NK-92 treated with Interleukin-12 subunit alpha and Interleukin-12 subunit beta, amount 100 ng/mL, for 24 hours (cell line): Measurements from ENCODE around the gene UBE2K.
"Not testable (repeated sequence)": the region's sequence is repeated elsewhere in the genome, so short reads cannot be mapped to it uniquely, and the experiment has no call there.

ENCODE experiments used
- DNase-seq: peaks from one replicate; lab custom pipeline; 2025; lab: John Stamatoyannopoulos, UW

Gene UBE2K

DNA sequence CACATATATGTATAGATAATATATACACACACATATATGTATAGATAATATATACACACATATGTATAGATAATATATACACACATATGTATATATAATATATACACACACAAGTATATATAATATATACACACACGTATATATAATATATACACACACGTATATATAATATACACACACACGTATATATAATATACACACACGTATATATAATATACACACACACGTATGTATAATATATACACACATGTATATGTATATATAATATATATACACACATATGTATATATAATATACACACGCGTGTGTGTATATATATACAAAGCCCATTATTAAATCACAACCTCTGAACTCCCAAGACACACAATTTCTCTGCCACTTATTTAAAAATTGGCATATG is 8.0 kb upstream of the UBE2K start:
- DNase-seq = no peak

DNA sequence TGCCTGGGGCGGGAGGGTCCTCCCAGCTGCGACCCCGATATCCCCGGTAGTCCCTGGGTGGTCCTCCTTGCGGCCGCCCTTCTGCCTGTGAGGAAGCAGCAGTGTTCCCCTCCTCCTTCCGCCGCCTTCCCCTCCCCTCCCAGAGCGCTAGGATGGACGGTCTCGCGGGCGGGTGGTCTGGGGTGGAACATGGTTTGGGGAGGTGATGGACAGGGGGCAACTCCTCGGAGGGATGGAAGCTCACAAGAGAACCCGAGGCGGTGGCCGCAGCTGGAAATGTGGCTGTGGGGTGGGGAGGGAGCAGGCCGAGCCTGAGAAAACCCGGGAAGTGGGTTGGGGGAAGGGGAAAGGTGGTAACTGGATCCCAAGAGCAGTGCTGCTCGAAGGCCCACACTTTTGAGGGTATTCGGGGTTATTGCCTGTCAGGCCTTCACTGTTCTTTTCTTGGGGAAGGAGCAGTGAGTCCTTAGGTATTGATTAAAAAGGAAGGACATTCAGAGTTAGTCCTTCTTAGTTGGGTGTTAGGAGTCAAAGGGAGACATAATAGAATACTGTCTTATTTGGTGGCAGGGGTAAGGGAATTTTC is 581 bp downstream of the UBE2K start:
- DNase-seq = peak; percentile 46

DNA sequence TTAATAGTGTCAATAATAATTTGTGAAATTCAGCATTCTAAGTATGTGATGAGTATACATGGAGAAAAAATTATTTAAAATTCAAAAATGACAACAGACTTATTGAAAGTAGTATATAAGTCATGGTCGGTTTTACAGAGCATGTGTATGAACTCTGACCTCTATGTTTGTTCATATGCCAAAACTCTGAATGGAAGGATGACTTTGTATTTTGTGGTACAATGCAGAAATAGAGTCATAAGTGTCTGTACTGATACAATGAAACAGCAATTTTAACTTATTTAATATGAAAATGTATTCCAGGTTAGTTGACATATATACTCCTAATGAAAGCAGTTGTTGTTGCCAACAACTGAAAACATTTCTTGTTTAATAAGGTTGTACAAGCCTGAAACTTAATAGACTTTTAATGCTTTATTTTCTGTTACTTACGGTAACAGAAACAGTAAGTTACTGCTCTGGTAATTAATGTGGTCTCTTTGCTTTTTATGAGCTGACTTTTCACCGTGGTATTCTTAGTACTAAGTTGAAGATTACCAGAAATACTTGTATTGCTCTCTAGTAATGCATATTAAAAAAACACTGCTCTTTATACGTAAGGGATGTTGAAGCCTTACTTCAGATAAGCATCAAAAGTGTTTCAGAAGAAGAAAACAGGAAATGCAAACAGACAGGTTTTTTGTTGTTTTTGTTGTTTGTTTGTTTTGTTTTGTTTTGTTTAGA is 1.9 kb downstream of the UBE2K start:
- DNase-seq = no peak

DNA sequence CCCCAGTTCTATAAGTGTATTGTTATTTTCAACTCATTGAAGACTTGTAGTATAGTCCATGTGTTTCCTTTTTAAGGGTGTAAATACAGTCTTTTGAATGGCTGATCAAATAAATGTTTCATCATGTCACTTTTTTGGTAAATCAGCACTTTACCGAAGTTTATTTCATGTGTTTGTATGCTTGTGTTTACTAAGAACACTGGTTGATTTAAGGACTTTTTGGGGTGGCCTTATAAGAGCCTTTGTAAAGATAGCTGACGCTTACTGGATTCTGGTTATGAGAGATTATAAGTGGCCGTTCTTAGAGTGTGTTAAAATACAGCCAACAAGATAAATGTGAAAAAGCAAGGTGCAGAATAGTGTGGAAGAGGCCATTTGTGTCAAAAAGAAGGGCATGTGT is 2.6 kb downstream of the UBE2K start:
- no peak for DNase-seq

GRCh38 chr4:39702716-39703115 is 4.8 kb downstream of the UBE2K start:
- DNase-seq = no peak

GRCh38 chr4:39704789-39705188 is 6.9 kb downstream of the UBE2K start:
- not testable (repeated sequence) for DNase-seq

DNA sequence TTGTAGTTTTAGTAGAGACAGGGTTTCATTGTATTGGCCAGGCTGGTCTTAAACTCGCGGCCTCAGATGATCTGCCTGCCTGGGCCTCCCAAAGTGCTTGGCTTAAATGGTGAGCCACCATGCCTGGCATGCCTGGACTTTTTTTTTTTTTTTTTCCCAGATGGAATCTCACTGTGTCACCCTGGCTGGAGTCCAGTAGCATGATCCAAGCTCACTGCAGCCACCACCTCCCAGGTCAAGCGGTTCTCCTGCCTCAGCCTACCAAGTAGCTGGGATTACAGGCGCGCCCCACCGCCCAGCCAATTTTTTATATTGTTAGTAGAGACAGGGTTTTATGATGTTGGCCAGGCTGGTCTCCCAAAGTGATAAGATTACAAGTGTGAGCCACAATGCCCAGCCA is 8.4 kb downstream of the UBE2K start:
- no peak for DNase-seq

DNA sequence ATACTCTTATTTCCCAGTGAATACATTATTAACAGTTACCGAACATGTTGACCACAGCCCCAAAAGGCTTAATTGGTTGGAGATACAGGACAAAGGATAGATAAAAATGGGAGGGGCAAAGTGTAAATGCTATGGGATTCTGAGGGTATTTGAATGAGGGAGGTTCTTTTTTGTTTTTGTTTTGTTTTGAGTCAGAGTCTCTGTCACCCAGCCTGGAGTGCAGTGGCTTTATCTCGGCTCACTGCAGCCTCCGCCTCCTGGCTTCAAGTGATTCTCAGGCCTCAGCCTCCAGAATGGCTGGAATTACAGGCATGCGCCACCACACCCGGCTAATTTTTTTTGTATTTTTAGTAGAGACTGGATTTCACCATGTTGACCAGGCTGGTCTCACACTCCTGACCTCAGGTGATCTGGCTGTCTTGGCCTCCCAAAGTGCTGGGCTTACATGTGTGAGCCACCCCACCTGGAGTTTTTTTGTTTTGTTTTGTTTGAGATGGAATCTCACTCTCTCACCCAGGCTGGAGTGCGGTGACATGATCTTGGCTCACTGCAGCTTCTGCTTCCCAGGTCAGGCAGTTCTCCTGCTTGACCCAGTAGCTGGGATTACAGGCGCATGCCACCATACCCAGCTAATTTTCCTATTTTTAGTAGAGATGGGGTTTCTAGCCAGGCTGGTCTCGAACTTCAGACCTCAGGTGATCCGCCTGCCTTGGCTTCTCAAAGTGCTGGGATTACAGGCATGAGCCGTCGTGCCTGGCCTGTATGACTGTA is 9.0 kb downstream of the UBE2K start:
- DNase-seq = no peak

DNA sequence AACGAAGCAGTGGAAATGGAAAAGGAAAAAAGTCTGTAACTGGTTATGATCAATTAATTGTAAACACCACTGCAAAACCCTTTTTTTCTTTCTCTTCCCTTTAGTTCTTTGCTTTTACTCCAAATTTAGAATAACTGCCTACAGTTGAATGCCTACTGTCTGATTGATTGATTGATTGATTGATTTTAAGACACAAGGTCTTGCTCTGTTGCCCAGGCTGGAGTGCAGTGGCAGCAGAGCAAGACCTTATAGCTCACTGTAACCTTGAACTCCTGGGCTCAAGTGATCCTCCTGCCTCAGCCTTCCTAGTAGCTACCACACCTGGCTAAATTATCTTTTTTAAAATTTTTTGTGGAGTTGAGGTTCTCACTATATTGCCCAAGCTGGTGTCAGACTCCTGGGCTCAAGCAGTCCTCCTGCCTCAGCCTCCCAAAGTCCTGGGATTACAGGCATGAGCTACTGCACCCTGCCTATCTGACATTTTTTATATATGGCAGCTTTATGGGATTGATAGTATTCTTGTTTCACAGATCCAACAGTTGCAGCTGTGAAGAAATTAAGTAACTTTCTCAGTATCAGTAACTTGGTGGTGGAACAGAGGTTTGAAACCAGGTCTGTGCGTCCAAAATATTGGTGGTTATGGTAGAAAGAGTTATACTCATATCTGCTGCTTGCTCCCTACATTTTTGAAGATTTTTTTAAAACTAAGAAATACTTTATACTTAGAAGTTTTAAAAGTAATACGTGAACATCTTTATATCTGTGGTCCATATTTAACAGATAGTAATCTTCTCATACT is 12.4 kb downstream of the UBE2K start:
- DNase-seq = no peak

- no peak for DNase-seq
Measured at GRCh38 chr4:39712819-39713607, 15.1 kb downstream of the UBE2K start.

DNA sequence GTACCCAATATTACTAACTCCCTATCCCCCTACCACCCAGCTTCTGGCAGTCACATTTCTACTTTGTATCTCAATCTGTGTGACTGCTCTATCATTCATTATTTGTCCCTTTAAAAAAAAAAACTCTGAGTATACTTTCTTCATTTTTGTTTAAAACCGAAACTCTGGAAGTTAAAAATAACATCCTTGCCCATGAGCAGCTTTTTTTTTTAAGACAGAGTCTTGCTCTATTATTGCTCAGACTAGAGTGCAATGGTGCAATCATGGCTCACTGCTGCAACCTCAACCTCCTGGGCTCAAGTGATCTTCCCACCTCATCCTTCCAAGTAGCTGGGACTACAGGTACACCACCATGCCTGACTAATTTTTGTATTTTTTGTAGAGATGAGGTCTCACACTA is 15.8 kb downstream of the UBE2K start:
- no peak for DNase-seq

- no peak for DNase-seq
Measured at GRCh38 chr4:39714166-39714565, 16.2 kb downstream of the UBE2K start.

GRCh38 chr4:39715788-39716187 is 17.9 kb downstream of the UBE2K start:
- no peak for DNase-seq

DNA sequence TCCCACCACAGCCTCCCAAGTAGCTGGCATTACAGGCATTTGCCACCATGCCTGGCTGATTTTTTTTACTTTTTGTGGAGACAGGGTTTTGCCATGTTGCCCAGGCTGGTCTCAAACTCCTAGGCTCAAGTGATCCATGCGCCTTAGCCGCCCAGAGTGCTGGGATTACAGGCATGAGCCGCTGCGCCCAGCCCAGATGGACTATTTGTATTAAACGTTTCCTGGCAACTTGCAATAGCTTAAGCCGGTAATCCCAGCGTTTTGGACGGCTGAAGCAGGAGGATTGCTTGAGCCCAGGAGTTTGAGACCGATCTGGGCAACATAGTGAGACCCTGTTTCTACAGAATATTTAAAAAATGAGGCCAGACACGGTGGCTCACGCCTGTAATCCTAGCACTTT is 18.4 kb downstream of the UBE2K start:
- no peak for DNase-seq

DNA sequence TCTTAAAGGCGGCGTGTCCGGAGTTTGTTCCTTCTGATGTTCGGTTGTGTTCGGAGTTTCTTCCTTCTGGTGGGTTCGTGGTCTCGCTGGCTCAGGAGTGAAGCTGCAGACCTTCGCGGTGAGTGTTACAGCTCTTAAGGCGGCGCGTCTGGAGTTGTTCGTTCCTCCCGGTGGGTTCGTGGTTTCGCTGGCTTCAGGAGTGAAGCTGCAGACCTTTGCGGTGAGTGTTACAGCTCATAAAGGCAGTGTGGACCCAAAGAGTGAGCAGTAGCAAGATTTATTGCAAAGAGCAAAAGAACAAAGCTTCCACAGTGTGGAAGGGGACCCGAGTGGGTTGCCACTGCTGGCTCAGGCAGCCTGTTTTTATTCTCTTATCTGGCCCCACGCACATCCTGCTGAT is 19.8 kb downstream of the UBE2K start:
- not testable (repeated sequence) for DNase-seq

GRCh38 chr4:39718366-39719323 is 20.7 kb downstream of the UBE2K start:
- no peak for DNase-seq

GRCh38 chr4:39719804-39720580 is 22.1 kb downstream of the UBE2K start:
- no peak for DNase-seq

DNA sequence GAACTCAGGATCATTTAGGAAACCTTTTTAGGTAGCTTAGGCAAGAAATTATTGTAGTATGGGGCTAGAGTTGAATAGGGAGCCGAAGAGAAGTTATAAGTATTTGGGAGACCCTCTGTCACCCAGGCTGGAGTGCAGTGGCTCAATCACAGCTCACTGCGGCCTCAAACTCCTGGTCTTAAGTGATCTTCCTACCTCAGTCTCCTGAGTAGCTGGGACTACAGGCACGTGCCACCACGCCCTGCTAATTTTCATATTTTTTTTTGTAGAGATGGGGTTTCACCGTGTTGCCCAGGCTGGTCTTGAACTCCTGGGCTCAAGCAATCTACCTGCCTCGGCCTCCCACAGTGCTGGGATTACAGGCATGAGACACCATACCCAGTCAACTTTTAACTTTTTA is 23.3 kb downstream of the UBE2K start:
- DNase-seq = not testable (repeated sequence)

GRCh38 chr4:39721788-39722187 is 23.9 kb downstream of the UBE2K start:
- no peak for DNase-seq

DNA sequence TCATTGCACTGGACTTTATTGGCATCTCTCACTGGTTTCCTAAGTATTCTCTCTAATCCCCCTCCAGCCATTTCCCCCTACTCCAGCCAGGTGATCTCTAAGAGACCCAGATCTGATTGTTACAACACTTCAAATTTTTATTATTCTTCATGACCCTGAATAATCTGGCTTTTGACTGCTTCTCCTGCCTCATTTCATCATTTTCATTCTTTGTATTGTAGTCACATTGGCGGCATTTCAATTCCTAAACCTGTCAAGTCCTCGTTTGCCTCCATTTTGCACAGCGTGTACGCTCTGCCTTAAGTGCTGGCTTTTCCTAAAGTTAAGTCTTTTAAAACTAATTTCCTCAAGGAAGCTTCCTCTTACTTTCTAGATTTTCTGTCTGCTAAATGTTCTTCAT is 31.6 kb downstream of the UBE2K start:
- DNase-seq = no peak
